ENCODE results near the gene LPIN1.
A peak's percentile ranks its signal among the peaks of the same experiment; 100 is the strongest.

LPIN1 gene

DNA sequence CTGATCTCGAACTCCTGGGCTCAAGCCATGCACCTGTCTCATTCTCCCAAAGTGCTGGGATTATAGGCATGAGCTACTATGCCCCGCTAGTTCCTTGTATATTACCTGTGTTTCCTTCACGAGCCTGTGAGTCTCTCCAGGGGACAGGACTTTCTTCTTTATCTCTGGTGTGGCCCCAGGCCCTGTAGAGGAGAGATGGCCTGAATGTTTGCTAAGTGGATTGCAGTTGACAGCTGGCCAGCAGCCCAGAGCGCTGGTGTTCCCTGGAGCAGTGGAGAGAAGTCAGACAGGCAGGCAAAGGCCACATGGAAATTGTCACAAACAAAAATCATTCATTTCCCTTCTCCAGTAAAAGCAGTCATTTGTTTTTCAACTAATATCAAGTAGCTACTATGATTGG, 17.9 kb downstream of the LPIN1 start:
- no peaks in the 10 kb centered on the region for H3K9me3 Mint-ChIP-seq

DNA sequence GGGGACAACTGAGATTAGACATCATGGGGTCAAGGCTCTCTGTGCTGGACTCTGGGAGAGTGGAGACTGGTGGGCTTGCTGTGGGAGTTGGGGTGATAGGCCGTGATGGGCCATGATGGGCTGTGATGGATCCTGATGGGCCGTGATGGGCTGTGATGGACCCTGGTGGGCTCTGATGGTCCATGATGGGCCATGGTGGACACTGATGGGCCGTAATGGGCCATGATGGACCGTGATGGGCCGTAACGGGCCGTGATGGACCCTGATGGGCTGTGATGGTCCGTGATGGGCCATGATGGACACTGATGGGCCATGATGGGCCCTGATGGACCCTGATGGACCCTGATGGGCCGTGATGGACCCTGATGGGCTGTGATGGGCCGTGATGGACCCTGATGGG, 18.5 kb downstream of the LPIN1 start:
- peaks cover 24% of the 10 kb centered on the region for H3K36me3 Mint-ChIP-seq (ENCODE audit: insufficient read depth)
- DNase-seq (ENCODE audit: low spot score in 2 of 2), result no peak
- no peaks in the 10 kb centered on the region for H3K27me3 Mint-ChIP-seq
- ATAC-seq (replicated peaks; ENCODE audit: extremely low read depth, poor library complexity, severe bottlenecking), result no peak
- peaks cover 57% of the 10 kb centered on the region for H3K4me1 Mint-ChIP-seq
- H3K9me3 Mint-ChIP-seq, result no peaks in the 10 kb centered on the region
- H3K4me3 Mint-ChIP-seq, result no peak overlapping the region
- H3K27ac Mint-ChIP-seq (ENCODE audit: low read depth), result peak overlapping the region; percentile 83

More for the DNA sequence above, 17.9 kb downstream of the LPIN1 start:
- peak overlapping the region; percentile 83 for H3K27ac Mint-ChIP-seq (ENCODE audit: low read depth)
- ATAC-seq (replicated peaks; ENCODE audit: extremely low read depth, poor library complexity, severe bottlenecking), result no peak
- H3K36me3 Mint-ChIP-seq (ENCODE audit: insufficient read depth), result peaks cover 24% of the 10 kb centered on the region
- no peak for DNase-seq (ENCODE audit: low spot score in 2 of 2)
- no peaks in the 10 kb centered on the region for H3K27me3 Mint-ChIP-seq
- peaks cover 57% of the 10 kb centered on the region for H3K4me1 Mint-ChIP-seq
- no peak overlapping the region for H3K4me3 Mint-ChIP-seq

DNA sequence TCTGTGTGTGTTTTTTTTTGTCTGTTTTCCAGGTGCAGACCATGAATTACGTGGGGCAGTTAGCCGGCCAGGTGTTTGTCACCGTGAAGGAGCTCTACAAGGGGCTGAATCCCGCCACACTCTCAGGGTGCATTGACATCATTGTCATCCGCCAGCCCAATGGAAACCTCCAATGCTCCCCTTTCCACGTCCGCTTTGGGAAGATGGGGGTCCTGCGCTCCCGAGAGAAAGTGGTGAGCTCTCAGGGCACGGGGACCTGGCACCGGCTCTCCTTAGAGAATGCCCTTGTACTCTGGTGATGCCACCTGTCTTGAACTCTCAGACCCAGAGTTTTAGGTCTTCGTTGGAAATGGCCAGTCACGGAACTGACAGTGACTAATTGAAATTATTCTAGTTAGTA, 19.1 kb downstream of the LPIN1 start:
- no peak for ATAC-seq (replicated peaks; ENCODE audit: extremely low read depth, poor library complexity, severe bottlenecking)
- peaks cover 25% of the 10 kb centered on the region for H3K36me3 Mint-ChIP-seq (ENCODE audit: insufficient read depth)
- H3K27me3 Mint-ChIP-seq, result no peaks in the 10 kb centered on the region

DNA sequence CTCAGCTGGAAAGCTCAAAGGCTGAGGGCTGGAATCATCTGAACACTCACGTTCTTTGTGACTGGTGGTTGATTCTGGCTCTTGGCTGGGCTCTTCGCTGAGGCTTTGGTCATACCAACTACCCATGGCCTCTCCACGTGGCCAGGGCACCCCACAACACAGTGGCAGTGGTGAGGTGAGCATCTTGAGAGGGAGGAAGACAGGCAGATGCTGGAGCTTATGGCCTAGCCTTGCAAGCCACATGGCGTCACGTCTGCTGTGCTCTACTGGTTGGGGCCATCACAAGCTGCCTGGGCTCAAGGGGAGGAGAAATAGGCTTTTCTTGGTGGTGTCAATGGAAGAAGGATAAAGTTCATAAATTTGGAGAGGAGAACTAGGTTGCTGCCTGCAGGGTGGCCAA, 19.6 kb downstream of the LPIN1 start:
- no peaks in the 10 kb centered on the region for H3K27me3 Mint-ChIP-seq
- peak overlapping the region; percentile 8 for H3K27ac Mint-ChIP-seq (ENCODE audit: low read depth)
- H3K4me3 Mint-ChIP-seq, result no peak overlapping the region
- DNase-seq (ENCODE audit: low spot score in 2 of 2) (no peak), ATAC-seq (replicated peaks; ENCODE audit: extremely low read depth, poor library complexity, severe bottlenecking) (no peak)
- peaks cover 52% of the 10 kb centered on the region for H3K4me1 Mint-ChIP-seq
- peaks cover 28% of the 10 kb centered on the region for H3K36me3 Mint-ChIP-seq (ENCODE audit: insufficient read depth)
- H3K9me3 Mint-ChIP-seq, result no peaks in the 10 kb centered on the region

More for the DNA sequence above, 19.1 kb downstream of the LPIN1 start:
- no peak for DNase-seq (ENCODE audit: low spot score in 2 of 2)
- peak overlapping the region; percentile 83 for H3K27ac Mint-ChIP-seq (ENCODE audit: low read depth)
- H3K4me1 Mint-ChIP-seq, result peaks cover 57% of the 10 kb centered on the region
- H3K9me3 Mint-ChIP-seq, result no peaks in the 10 kb centered on the region
- H3K4me3 Mint-ChIP-seq, result no peak overlapping the region

- H3K36me3 Mint-ChIP-seq (ENCODE audit: insufficient read depth), result peaks cover 34% of the 10 kb centered on the region
- no peak for DNase-seq (ENCODE audit: low spot score in 2 of 2)
- no peak overlapping the region for H3K4me3 Mint-ChIP-seq
- no peak for ATAC-seq (replicated peaks; ENCODE audit: extremely low read depth, poor library complexity, severe bottlenecking)
- peaks cover 36% of the 10 kb centered on the region for H3K4me1 Mint-ChIP-seq
- no peaks in the 10 kb centered on the region for H3K9me3 Mint-ChIP-seq
- H3K27me3 Mint-ChIP-seq, result no peaks in the 10 kb centered on the region
- H3K27ac Mint-ChIP-seq (ENCODE audit: low read depth), result no peak overlapping the region
These were observed 21.3 kb downstream of the LPIN1 start for GRCh38 chr2:11767779-11768178.

DNA sequence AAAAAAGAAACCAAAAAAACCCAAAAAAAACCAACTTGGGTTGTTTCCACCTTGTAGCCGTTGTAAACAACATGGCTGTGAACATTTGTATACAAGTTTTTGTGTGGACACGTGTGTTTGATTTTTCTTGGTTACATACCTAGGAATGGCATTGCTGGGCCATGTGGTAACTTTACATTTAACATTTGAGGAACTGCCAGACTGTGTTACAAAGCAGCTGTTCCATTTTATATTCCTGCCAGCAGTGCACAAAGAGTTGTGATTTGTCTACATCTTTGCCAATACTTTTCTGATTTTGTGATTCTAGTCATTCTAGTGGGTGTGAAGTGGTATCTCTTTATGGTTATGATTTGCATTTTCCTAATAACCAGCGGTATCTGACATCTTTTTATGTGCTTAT, 22.5 kb downstream of the LPIN1 start:
- peaks cover 32% of the 10 kb centered on the region for H3K4me1 Mint-ChIP-seq
- no peaks in the 10 kb centered on the region for H3K27me3 Mint-ChIP-seq
- no peaks in the 10 kb centered on the region for H3K9me3 Mint-ChIP-seq
- no peak for DNase-seq (ENCODE audit: low spot score in 2 of 2)
- no peak overlapping the region for H3K4me3 Mint-ChIP-seq
- no peak for ATAC-seq (replicated peaks; ENCODE audit: extremely low read depth, poor library complexity, severe bottlenecking)
- peak overlapping the region; percentile 55 for H3K27ac Mint-ChIP-seq (ENCODE audit: low read depth)
- H3K36me3 Mint-ChIP-seq (ENCODE audit: insufficient read depth), result peaks cover 42% of the 10 kb centered on the region

DNA sequence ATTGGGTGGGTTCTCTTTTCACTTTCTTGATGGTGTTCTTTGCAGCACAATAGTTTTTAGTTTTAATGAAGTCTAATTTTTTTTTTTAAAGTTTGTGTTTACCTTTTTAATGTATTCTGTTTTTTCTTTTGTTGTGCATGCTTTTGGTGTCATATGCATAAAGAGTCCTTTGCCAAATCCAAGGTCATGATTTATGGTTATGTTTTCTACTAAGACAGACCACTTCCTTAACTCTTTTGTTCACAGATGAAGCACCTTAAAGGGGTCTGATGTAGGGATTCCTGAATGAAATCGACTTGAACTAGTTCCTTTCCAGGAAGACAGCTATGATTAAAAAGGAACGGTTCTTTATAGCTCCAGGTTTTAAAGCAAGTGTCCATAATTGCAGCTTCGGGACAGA, 23.1 kb downstream of the LPIN1 start:
- peak overlapping the region; percentile 55 for H3K27ac Mint-ChIP-seq (ENCODE audit: low read depth)
- no peaks in the 10 kb centered on the region for H3K27me3 Mint-ChIP-seq
- H3K4me3 Mint-ChIP-seq, result no peak overlapping the region
- ATAC-seq (replicated peaks; ENCODE audit: extremely low read depth, poor library complexity, severe bottlenecking) (no peak), DNase-seq (ENCODE audit: low spot score in 2 of 2) (no peak)
- H3K4me1 Mint-ChIP-seq, result peaks cover 32% of the 10 kb centered on the region
- no peaks in the 10 kb centered on the region for H3K9me3 Mint-ChIP-seq
- H3K36me3 Mint-ChIP-seq (ENCODE audit: insufficient read depth), result peaks cover 44% of the 10 kb centered on the region

- no peak overlapping the region for H3K4me3 Mint-ChIP-seq
- peaks cover 34% of the 10 kb centered on the region for H3K4me1 Mint-ChIP-seq
- H3K9me3 Mint-ChIP-seq, result no peaks in the 10 kb centered on the region
- H3K27me3 Mint-ChIP-seq, result no peaks in the 10 kb centered on the region
- peaks cover 41% of the 10 kb centered on the region for H3K36me3 Mint-ChIP-seq (ENCODE audit: insufficient read depth)
- no peak for ATAC-seq (replicated peaks; ENCODE audit: extremely low read depth, poor library complexity, severe bottlenecking)
- DNase-seq (ENCODE audit: low spot score in 2 of 2), result no peak
- H3K27ac Mint-ChIP-seq (ENCODE audit: low read depth), result peak overlapping the region; percentile 46
These were observed 24.2 kb downstream of the LPIN1 start for GRCh38 chr2:11770531-11771188.

GRCh38 chr2:11771971-11772615, 25.7 kb downstream of the LPIN1 start:
- H3K9me3 Mint-ChIP-seq, result no peaks in the 10 kb centered on the region
- no peak overlapping the region for H3K4me3 Mint-ChIP-seq
- no peak for DNase-seq (ENCODE audit: low spot score in 2 of 2)
- peaks cover 32% of the 10 kb centered on the region for H3K4me1 Mint-ChIP-seq
- H3K36me3 Mint-ChIP-seq (ENCODE audit: insufficient read depth), result peaks cover 39% of the 10 kb centered on the region
- peak overlapping the region; percentile 22 for H3K27ac Mint-ChIP-seq (ENCODE audit: low read depth)
- H3K27me3 Mint-ChIP-seq, result no peaks in the 10 kb centered on the region
- no peak for ATAC-seq (replicated peaks; ENCODE audit: extremely low read depth, poor library complexity, severe bottlenecking)

DNA sequence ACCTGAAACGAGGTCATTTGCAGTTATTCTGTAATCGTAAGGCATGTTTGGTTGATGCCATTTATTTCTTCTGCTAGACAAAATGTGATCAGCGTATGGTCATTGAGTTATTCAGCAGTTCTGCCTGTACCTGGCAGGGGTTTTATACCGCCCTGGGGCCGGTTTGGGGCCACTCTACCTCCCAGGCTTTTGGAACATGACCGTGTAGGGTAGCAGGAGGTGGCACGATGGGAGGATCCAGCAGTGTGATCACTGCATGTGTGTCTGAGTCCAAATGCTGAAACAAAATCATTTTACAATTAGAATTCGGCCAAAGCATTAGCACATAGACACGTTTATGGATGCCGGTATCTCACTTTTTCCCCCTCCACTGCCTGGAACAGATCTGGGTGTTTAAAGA, 26.7 kb downstream of the LPIN1 start:
- H3K36me3 Mint-ChIP-seq (ENCODE audit: insufficient read depth), result peaks cover 34% of the 10 kb centered on the region
- no peak for DNase-seq (ENCODE audit: low spot score in 2 of 2)
- H3K27ac Mint-ChIP-seq (ENCODE audit: low read depth), result peak overlapping the region; percentile 90
- peaks cover 40% of the 10 kb centered on the region for H3K4me1 Mint-ChIP-seq
- H3K27me3 Mint-ChIP-seq, result no peaks in the 10 kb centered on the region
- no peaks in the 10 kb centered on the region for H3K9me3 Mint-ChIP-seq
- no peak for ATAC-seq (replicated peaks; ENCODE audit: extremely low read depth, poor library complexity, severe bottlenecking)
- H3K4me3 Mint-ChIP-seq, result no peak overlapping the region

GRCh38 chr2:11773747-11774525, 27.5 kb downstream of the LPIN1 start:
- ATAC-seq (replicated peaks; ENCODE audit: extremely low read depth, poor library complexity, severe bottlenecking) (no peak), DNase-seq (ENCODE audit: low spot score in 2 of 2) (no peak)
- Mint-ChIP-seq H3K9me3 (no peaks in the 10 kb centered on the region), H3K36me3 (ENCODE audit: insufficient read depth) (peaks cover 29% of the 10 kb centered on the region), H3K27ac (ENCODE audit: low read depth) (peak overlapping the region; percentile 90), H3K4me3 (no peak overlapping the region), H3K4me1 (peaks cover 47% of the 10 kb centered on the region), H3K27me3 (no peaks in the 10 kb centered on the region)

DNA sequence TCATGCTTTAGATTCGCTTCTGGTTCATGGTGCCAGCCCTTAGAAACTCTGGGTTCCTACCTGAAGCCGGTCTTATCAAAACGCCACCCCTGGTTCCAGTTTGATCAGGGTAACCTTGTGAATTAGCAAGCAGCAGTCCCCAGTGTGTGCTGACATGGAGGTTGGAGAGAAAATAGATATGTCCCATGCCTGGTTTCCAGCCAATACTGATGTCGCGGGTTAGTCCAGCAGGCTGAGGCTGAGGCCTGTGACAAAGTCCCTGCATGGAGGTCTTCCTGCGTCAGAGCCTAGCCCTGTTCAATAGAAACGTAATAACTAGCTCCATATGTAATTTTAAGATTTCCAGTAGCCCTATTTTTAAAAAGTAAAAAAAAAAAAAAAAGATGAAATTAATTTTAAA, 28.2 kb downstream of the LPIN1 start:
- Mint-ChIP-seq H3K27me3 (no peaks in the 10 kb centered on the region), H3K9me3 (no peaks in the 10 kb centered on the region), H3K36me3 (ENCODE audit: insufficient read depth) (peaks cover 31% of the 10 kb centered on the region), H3K4me3 (peak overlapping the region; percentile 55), H3K27ac (ENCODE audit: low read depth) (peak overlapping the region; percentile 90), H3K4me1 (peaks cover 49% of the 10 kb centered on the region)
- ATAC-seq (replicated peaks; ENCODE audit: extremely low read depth, poor library complexity, severe bottlenecking), result no peak
- DNase-seq (ENCODE audit: low spot score in 2 of 2), result no peak

DNA sequence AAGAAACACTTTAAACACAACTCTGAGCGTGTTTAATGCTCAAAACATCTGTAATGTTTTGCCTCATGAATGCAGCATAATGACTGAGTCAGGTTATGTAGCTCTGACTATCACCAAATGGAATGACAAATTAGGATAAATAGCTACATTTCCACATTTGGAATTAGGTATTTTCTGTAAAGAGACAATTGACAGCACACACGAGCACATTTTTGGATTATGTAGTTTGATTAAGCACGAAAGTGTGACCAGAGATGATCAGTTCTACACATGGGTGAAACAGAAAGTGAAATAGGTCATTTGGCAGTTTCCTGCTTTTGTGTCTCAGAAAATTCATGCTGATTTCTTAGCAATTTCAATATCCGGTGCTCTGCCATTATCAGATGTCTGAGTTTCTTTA, 29.0 kb downstream of the LPIN1 start:
- Mint-ChIP-seq H3K27ac (ENCODE audit: low read depth) (peak overlapping the region; percentile 90), H3K4me1 (peaks cover 49% of the 10 kb centered on the region), H3K9me3 (no peaks in the 10 kb centered on the region), H3K27me3 (no peaks in the 10 kb centered on the region), H3K36me3 (ENCODE audit: insufficient read depth) (peaks cover 34% of the 10 kb centered on the region), H3K4me3 (peak overlapping the region; percentile 55)
- DNase-seq (ENCODE audit: low spot score in 2 of 2), result no peak
- ATAC-seq (replicated peaks; ENCODE audit: extremely low read depth, poor library complexity, severe bottlenecking), result peak; percentile 65

Measured in central memory CD8-positive, alpha-beta T cell (primary cell).